Measurements from ENCODE around the gene FAM241A.

The FAM241A gene

GRCh38 chr4:112214390-112215264 is 69.4 kb downstream of the FAM241A start:
- peak; percentile 34 for DNase-seq (ENCODE audit: low spot score)

- no peak for DNase-seq (ENCODE audit: low spot score)
Measured at GRCh38 chr4:112219826-112220366, 74.6 kb downstream of the FAM241A start.

- no peak for DNase-seq (ENCODE audit: low spot score)
Measured at GRCh38 chr4:112222219-112222955, 77.1 kb downstream of the FAM241A start.

- no peak for DNase-seq (ENCODE audit: low spot score)
Measured at GRCh38 chr4:112225157-112225556, 79.9 kb downstream of the FAM241A start.

GRCh38 chr4:112230879-112231778 is 85.9 kb downstream of the FAM241A start:
- peak; percentile 93 for DNase-seq (ENCODE audit: low spot score)

GRCh38 chr4:112231779-112232713 is 86.8 kb downstream of the FAM241A start, which contains the start of gene AP1AR:
TSS of gene AP1AR (plus strand) at chr4:112231787. CDS start at chr4:112232092, 305 bp downstream.
- DNase-seq (ENCODE audit: low spot score): peak; percentile 86

- peak; percentile 69 for DNase-seq (ENCODE audit: low spot score)
Measured at GRCh38 chr4:112234952-112235609, 89.8 kb downstream of the FAM241A start.

GRCh38 chr4:112236040-112236439 is 90.8 kb downstream of the FAM241A start:
- no peak for DNase-seq (ENCODE audit: low spot score)

GRCh38 chr4:112238833-112239232 is 93.6 kb downstream of the FAM241A start:
- no peak for DNase-seq (ENCODE audit: low spot score)
